ENCODE results near the gene LSM4. TPM values are rescaled to one million over a fixed set of nuclear protein-coding genes. Genes with fewer than 3 reads are reported as not detected.

Gene LSM4
- total RNA-seq, 1 donor from 2014 or later = 59.2 TPM

GRCh38 chr19:18320865-18321733 is 1.8 kb downstream of the LSM4 start:
- peak overlapping the region; percentile 31 for H3K27ac Mint-ChIP-seq
- H3K36me3 Mint-ChIP-seq (ENCODE audit: low read depth) = no peaks in the 10 kb centered on the region
- no peaks in the 10 kb centered on the region for H3K27me3 Mint-ChIP-seq
- DNase-seq (no peak), ATAC-seq (ENCODE audit: low read depth) (no peak)
- peaks cover 57% of the 10 kb centered on the region for H3K4me1 Mint-ChIP-seq
- CTCF ChIA-PET = interaction anchor here (8.4 kb wide), 1 partner anchor 41 kb away, joined by 232 read pairs; the partner anchor contains the start of gene JUND
- no peaks in the 10 kb centered on the region for H3K9me3 Mint-ChIP-seq
- intact Hi-C loops (cut with micrococcal nuclease) = no loop called here
- no peak for TF ChIP-seq CTCF (IDR thresholded peaks at IDR 0.05)
- POLR2A ChIA-PET = interaction anchor here (0.5 to 21.9 kb wide), 10 partner anchors 8 to 234 kb away, joined by 3 to 857 read pairs (median 12); partner anchors contain the start of genes IL12RB1, IQCN, JUND and MPV17L2
- H3K4me3 Mint-ChIP-seq = peak overlapping the region; percentile 85

GRCh38 chr19:18319591-18320135 is 3.2 kb downstream of the LSM4 start:
- intact Hi-C loops (cut with micrococcal nuclease) = no loop called here
- ChIA-PET CTCF (interaction anchor here (1.4 to 8.4 kb wide), 2 partner anchors 11 to 40 kb away, joined by 3 to 232 read pairs; partner anchors contain the start of gene JUND), POLR2A (interaction anchor here (1.1 to 21.9 kb wide), 4 partner anchors 15 to 42 kb away, joined by 3 to 857 read pairs (median 101); partner anchors contain the start of genes IQCN and JUND)
- peaks cover 65% of the 10 kb centered on the region for H3K4me1 Mint-ChIP-seq
- DNase-seq (no peak), ATAC-seq (ENCODE audit: low read depth) (no peak)
- peaks cover 3% of the 10 kb centered on the region for H3K36me3 Mint-ChIP-seq (ENCODE audit: low read depth)
- TF ChIP-seq CTCF (IDR thresholded peaks at IDR 0.05) = no peak
- no peaks in the 10 kb centered on the region for H3K27me3 Mint-ChIP-seq
- H3K9me3 Mint-ChIP-seq = no peaks in the 10 kb centered on the region
- H3K27ac Mint-ChIP-seq = no peak overlapping the region
- H3K4me3 Mint-ChIP-seq = no peak overlapping the region

GRCh38 chr19:18317961-18318800 is 4.7 kb downstream of the LSM4 start:
- POLR2A ChIA-PET = interaction anchor here (0.6 to 21.9 kb wide), 6 partner anchors 12 to 41 kb away, joined by 3 to 857 read pairs (median 23); partner anchors contain the start of genes IQCN and JUND

GRCh38 chr19:18313398-18313797 is 9.5 kb downstream of the LSM4 start:
- H3K27me3 Mint-ChIP-seq = no peaks in the 10 kb centered on the region
- ATAC-seq (ENCODE audit: low read depth) (no peak), DNase-seq (no peak)
- H3K9me3 Mint-ChIP-seq = no peaks in the 10 kb centered on the region
- H3K4me3 Mint-ChIP-seq = no peak overlapping the region
- ChIA-PET CTCF (interaction anchor here (0.8 to 2.2 kb wide), 2 partner anchors 26 to 34 kb away, joined by 3 to 5 read pairs; no protein-coding TSS in a partner anchor), POLR2A (interaction anchor here (0.6 to 21.9 kb wide), 3 partner anchors 9 to 36 kb away, joined by 3 to 857 read pairs (median 36); partner anchors contain the start of genes IQCN and JUND)
- intact Hi-C loops (cut with micrococcal nuclease) = no loop called here
- no peak for TF ChIP-seq CTCF (IDR thresholded peaks at IDR 0.05)
- peaks cover 45% of the 10 kb centered on the region for H3K36me3 Mint-ChIP-seq (ENCODE audit: low read depth)
- H3K4me1 Mint-ChIP-seq = peaks cover 23% of the 10 kb centered on the region
- H3K27ac Mint-ChIP-seq = no peak overlapping the region

More at GRCh38 chr19:18317961-18318800, 4.7 kb downstream of the LSM4 start:
- DNase-seq = no peak
- intact Hi-C loops (cut with micrococcal nuclease) = loop anchor here (1.0 kb wide), 1 partner anchor 13 kb away; no protein-coding TSS in a partner anchor
- Mint-ChIP-seq H3K27ac (peak overlapping the region; percentile 59), H3K9me3 (no peaks in the 10 kb centered on the region), H3K36me3 (ENCODE audit: low read depth) (peaks cover 15% of the 10 kb centered on the region), H3K4me3 (no peak overlapping the region), H3K4me1 (peaks cover 55% of the 10 kb centered on the region), H3K27me3 (no peaks in the 10 kb centered on the region)
- no peak for TF ChIP-seq CTCF (IDR thresholded peaks at IDR 0.05)
- CTCF ChIA-PET = interaction anchor here (1.2 to 8.4 kb wide), 2 partner anchors 10 to 38 kb away, joined by 3 to 232 read pairs; partner anchors contain the start of gene JUND
- ATAC-seq (ENCODE audit: low read depth) = no peak

Data from activated B cell treated with CpG ODN at 0.5 μM for 24 hours (primary cell).